OCI-LY7 (cell line): Measurements from ENCODE around the gene NR3C1. TPM values are rescaled to one million over a fixed set of nuclear protein-coding genes. Genes with fewer than 3 reads are reported as not detected.

Experiments
- BruUV-seq: library from RNA; stranded (reverse); fragments of 400-500 nt; replicated peaks from 2 replicates; lab custom pipeline; 2021; lab: Mats Ljungman, UMichigan
- CTCF ChIA-PET: fragments of 300-600 bp; sonication (Branson Sonifier 250); formaldehyde crosslinking; loops from one replicate; lab custom pipeline; 2022; ENCODE audit warnings: antibody characterized with exemption; ENCODE audit not compliant: unreplicated experiment; lab: Charles Lee
- POLR2A ChIA-PET: fragments of 300-600 bp; sonication (Branson Sonifier 250); formaldehyde crosslinking; loops from one replicate; lab custom pipeline; 2022; ENCODE audit warnings: antibody characterized with exemption; lab: Charles Lee
- DNase-seq: peaks from one replicate; pipeline ENCODE4 v3.0.0-alpha.2; 2015; ENCODE audit warnings: low spot score
- H2AFZ ChIP-seq: fragments of 200-600 bp; sonication (generic), shearing (Covaris generic); 2 replicates; pipeline ENCODE4 v1.6.1; 2014; ENCODE audit warnings: mild to moderate bottlenecking, antibody characterized with exemption, low read length, moderate library complexity
- H3K27ac ChIP-seq: fragments of 200-600 bp; sonication (generic); 2 replicates; pipeline ENCODE4 v1.5.1; 2014; ENCODE audit warnings: mixed run types, low read depth, mild to moderate bottlenecking, moderate library complexity, low read length, inconsistent platforms; ENCODE audit not compliant: poor library complexity, severe bottlenecking
- H3K36me3 ChIP-seq: fragments of 200-600 bp; sonication (generic); 2 replicates; pipeline ENCODE4 v1.6.1; 2014; ENCODE audit warnings: mild to moderate bottlenecking, antibody characterized with exemption, low read length, moderate library complexity, mixed read lengths; ENCODE audit not compliant: insufficient read depth
- H3K4me1 ChIP-seq: fragments of 200-600 bp; sonication (generic); 2 replicates; pipeline ENCODE4 v1.5.1; 2014; ENCODE audit warnings: mild to moderate bottlenecking, low read length; ENCODE audit not compliant: insufficient read depth, poor library complexity, severe bottlenecking
- H3K4me2 ChIP-seq: fragments of 200-600 bp; sonication (generic); 2 replicates; pipeline ENCODE4 v1.6.1; 2014; ENCODE audit warnings: mild to moderate bottlenecking, low read length
- H3K4me3 ChIP-seq: fragments of 200-600 bp; sonication (generic); 2 replicates; pipeline ENCODE4 v1.5.1; 2014; ENCODE audit warnings: mild to moderate bottlenecking, low read depth, low read length; ENCODE audit not compliant: poor library complexity, severe bottlenecking
- H3K79me2 ChIP-seq: fragments of 200-600 bp; sonication (generic); 2 replicates; pipeline ENCODE4 v1.6.1; 2016; ENCODE audit warnings: low read depth, mild to moderate bottlenecking, low read length, moderate library complexity, mixed read lengths; ENCODE audit not compliant: insufficient read depth
- H3K9me2 ChIP-seq: fragments of 200-600 bp; sonication (generic); 2 replicates; pipeline ENCODE4 v1.6.1; 2016; ENCODE audit warnings: mild to moderate bottlenecking, low read length, mixed read lengths; ENCODE audit not compliant: insufficient read depth
- H3K9me3 ChIP-seq: fragments of 200-600 bp; sonication (generic); 2 replicates; pipeline ENCODE4 v1.6.1; 2014; ENCODE audit warnings: mild to moderate bottlenecking, mixed run types, low read length, mixed read lengths
- H4K20me1 ChIP-seq: fragments of 200-600 bp; sonication (generic); 2 replicates; pipeline ENCODE4 v1.6.1; 2014; ENCODE audit warnings: mild to moderate bottlenecking, antibody characterized with exemption, low read length, moderate library complexity, mixed read lengths; ENCODE audit not compliant: insufficient read depth
- CTCF ChIP-seq: fragments of 200-600 bp; sonication (generic); conservative IDR thresholded peaks from 2 replicates; pipeline ENCODE4 v1.5.1; 2014; ENCODE audit warnings: mild to moderate bottlenecking, antibody characterized with exemption, low read length, moderate library complexity, mixed read lengths
- EZH2phosphoT487 ChIP-seq: fragments of 200-600 bp; sonication (generic); IDR thresholded peaks from 2 replicates; pipeline ENCODE4 v1.6.1; 2018; ENCODE audit warnings: low read depth, borderline replicate concordance, mild to moderate bottlenecking, mixed run types, antibody characterized with exemption, low read length, moderate library complexity, mixed read lengths
- intact Hi-C: fragments of 100-400 bp; cut with micrococcal nuclease; formaldehyde crosslinking; loops from one replicate; pipeline ENCODE4 v1.10.0; 2022; ENCODE audit not compliant: unreplicated experiment
- total RNA-seq, 2 experiments: library from RNA; depleted of rRNA in 1 of 2; stranded (reverse); fragments of >200 nt in 1 of 2; shearing (Covaris generic) in 1 of 2; gene quantifications; 2 replicates each; pipeline ENCODE4 v1.2.3, GENCODE V29; 2014 to 2022

Gene NR3C1
- total RNA-seq, 2 experiments from 2014 or later: 45.6 to 106 TPM

- CTCF ChIA-PET: no interaction called here
- H3K27ac ChIP-seq: no peak overlapping the region
- H2AFZ ChIP-seq: no peak overlapping the region
- no peak overlapping the region for H3K4me2 ChIP-seq
- no peaks in the 10 kb centered on the region; the same call in 1 of the 2 replicates for H4K20me1 ChIP-seq
- POLR2A ChIA-PET: interaction anchor here (0.8 to 1.1 kb wide), 3 partner anchors 14 to 85 kb away, joined by 3 to 4 read pairs (median 3); no protein-coding TSS in a partner anchor
- DNase-seq: no peak
- H3K9me3 ChIP-seq: no peaks in the 10 kb centered on the region; the same call in 1 of the 2 replicates
- H3K79me2 ChIP-seq: peaks cover 99% of the 10 kb centered on the region
- H3K36me3 ChIP-seq: peaks cover 57% of the 10 kb centered on the region
- H3K9me2 ChIP-seq: no peaks in the 10 kb centered on the region
- no peak overlapping the region for H3K4me3 ChIP-seq
- no TSS peak for BruUV-seq
- TF ChIP-seq EZH2phosphoT487: no peak
- no peak for TF ChIP-seq CTCF
- intact Hi-C loops: no loop called here
- H3K4me1 ChIP-seq: no peaks in the 10 kb centered on the region
These were observed 27.2 kb downstream of the NR3C1 start for GRCh38 chr5:143376195-143376779.

- intact Hi-C loops: no loop called here
- H2AFZ ChIP-seq: no peak overlapping the region
- H4K20me1 ChIP-seq: no peaks in the 10 kb centered on the region; the same call in 1 of the 2 replicates
- H3K4me2 ChIP-seq: no peak overlapping the region
- H3K4me1 ChIP-seq: no peaks in the 10 kb centered on the region
- CTCF ChIA-PET: no interaction called here
- no peak overlapping the region for H3K4me3 ChIP-seq
- POLR2A ChIA-PET: interaction anchor here (0.6 kb wide), 1 partner anchor 203 kb away, joined by 4 read pairs; no protein-coding TSS in a partner anchor
- no peaks in the 10 kb centered on the region for H3K9me2 ChIP-seq
- H3K27ac ChIP-seq: no peak overlapping the region
- BruUV-seq: no TSS peak
- H3K36me3 ChIP-seq: peaks cover 56% of the 10 kb centered on the region
- H3K9me3 ChIP-seq: no peaks in the 10 kb centered on the region; the same call in 1 of the 2 replicates
- no peak for DNase-seq
- H3K79me2 ChIP-seq: peaks cover 99% of the 10 kb centered on the region
- no peak for TF ChIP-seq CTCF
These were observed 28.8 kb downstream of the NR3C1 start for GRCh38 chr5:143374496-143375217.

GRCh38 chr5:143373076-143373475 lies 30.4 kb downstream of the NR3C1 start:
- Histone ChIP-seq H3K9me3 (peaks cover 11% of the 10 kb centered on the region), H4K20me1 (no peaks in the 10 kb centered on the region; the same call in 1 of the 2 replicates), H3K4me2 (no peak overlapping the region), H2AFZ (no peak overlapping the region), H3K4me3 (no peak overlapping the region), H3K79me2 (peaks cover 99% of the 10 kb centered on the region), H3K4me1 (no peaks in the 10 kb centered on the region), H3K27ac (no peak overlapping the region), H3K9me2 (no peaks in the 10 kb centered on the region), H3K36me3 (peaks cover 62% of the 10 kb centered on the region)
- no TSS peak for BruUV-seq
- ChIA-PET POLR2A (interaction anchor here (0.8 to 1.1 kb wide), 2 partner anchors 21 to 23 kb away, joined by 3 to 6 read pairs; no protein-coding TSS in a partner anchor), CTCF (no interaction called here)
- no peak for DNase-seq
- TF ChIP-seq EZH2phosphoT487 (no peak), CTCF (no peak)
- intact Hi-C loops: no loop called here
